Mucosa of stomach (tissue), 1 donor: ENCODE measurements around the gene CENPT.

ENCODE experiments used
- H3K27me3 ChIP-seq: one replicate; pipeline ENCODE4 v1.7.0; 2013; ENCODE audit warnings: mild to moderate bottlenecking, low read length; ENCODE audit not compliant: control insufficient read depth, insufficient read depth
- H3K36me3 ChIP-seq: one replicate; pipeline ENCODE4 v1.7.0; 2013; ENCODE audit warnings: low read length; ENCODE audit not compliant: control insufficient read depth, insufficient read depth
- H3K4me1 ChIP-seq: one replicate; pipeline ENCODE4 v1.7.0; 2013; ENCODE audit warnings: mild to moderate bottlenecking, low read length; ENCODE audit not compliant: control insufficient read depth, insufficient read depth
- H3K4me3 ChIP-seq: one replicate; pipeline ENCODE4 v1.7.0; 2013; ENCODE audit warnings: low read length
- H3K9ac ChIP-seq: one replicate; pipeline ENCODE4 v1.7.0; 2013; ENCODE audit warnings: mild to moderate bottlenecking, low read length, moderate library complexity
- H3K9me3 ChIP-seq: one replicate; pipeline ENCODE4 v1.7.0; 2013; ENCODE audit warnings: mild to moderate bottlenecking, low read length, moderate library complexity; ENCODE audit not compliant: control insufficient read depth
- donor health status: Pancreatic carcinoma.

The CENPT gene

DNA sequence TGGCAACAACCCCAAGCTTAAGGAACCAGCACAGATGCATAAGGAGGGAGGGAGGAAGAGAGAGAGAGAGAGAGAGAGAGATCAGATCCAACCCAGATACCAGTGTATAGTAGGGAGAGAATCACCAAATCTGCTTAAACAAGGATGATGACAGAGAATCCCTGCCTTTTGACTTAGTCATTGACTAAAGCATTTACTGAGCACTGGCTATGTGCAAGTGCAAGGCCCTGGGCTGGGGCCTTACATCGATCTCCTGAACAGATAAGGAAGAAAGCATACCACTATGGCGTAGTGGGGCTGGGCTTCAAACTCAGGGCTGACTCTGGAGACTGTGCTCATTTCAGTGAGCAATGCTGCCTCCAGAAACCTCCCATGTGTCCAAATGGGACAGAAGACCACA lies 25.0 kb downstream of the CENPT start:
- H3K4me1 ChIP-seq: no peaks in the 10 kb centered on the region
- no peak overlapping the region for H3K9ac ChIP-seq
- no peaks in the 10 kb centered on the region for H3K9me3 ChIP-seq
- H3K4me3 ChIP-seq: no peak overlapping the region
- no peaks in the 10 kb centered on the region for H3K27me3 ChIP-seq
- no peaks in the 10 kb centered on the region for H3K36me3 ChIP-seq

GRCh38 chr16:67820608-67821259 lies 26.8 kb downstream of the CENPT start:
- no peaks in the 10 kb centered on the region for H3K36me3 ChIP-seq
- no peaks in the 10 kb centered on the region for H3K9me3 ChIP-seq
- no peak overlapping the region for H3K9ac ChIP-seq
- H3K4me3 ChIP-seq: no peak overlapping the region
- H3K27me3 ChIP-seq: no peaks in the 10 kb centered on the region
- H3K4me1 ChIP-seq: no peaks in the 10 kb centered on the region

DNA sequence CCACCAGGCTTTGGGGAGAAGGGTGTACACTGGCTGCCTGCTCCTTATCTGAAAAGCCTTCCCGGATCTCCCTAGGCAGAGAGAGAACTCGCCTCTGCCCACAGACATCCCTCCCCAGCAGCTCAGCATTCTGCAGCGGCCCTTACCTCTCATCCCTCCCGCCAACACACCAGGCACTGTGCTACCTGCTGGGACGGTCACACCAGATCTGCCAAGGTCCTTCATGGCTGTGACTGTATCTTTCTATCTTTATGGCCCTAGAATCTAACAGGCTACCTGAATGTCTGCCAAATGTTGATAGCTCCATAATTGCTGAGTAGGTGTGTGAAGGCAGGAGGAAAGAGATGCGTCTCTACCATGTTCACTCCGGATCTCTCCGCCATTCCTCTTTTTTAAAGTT lies 32.9 kb downstream of the CENPT start:
- Histone ChIP-seq H3K9ac (no peak overlapping the region), H3K4me1 (no peaks in the 10 kb centered on the region)

GRCh38 chr16:67811899-67812298 lies 35.6 kb downstream of the CENPT start:
- Histone ChIP-seq H3K4me1 (peaks cover 6% of the 10 kb centered on the region), H3K9me3 (no peaks in the 10 kb centered on the region), H3K9ac (no peak overlapping the region), H3K36me3 (no peaks in the 10 kb centered on the region), H3K4me3 (no peak overlapping the region), H3K27me3 (no peaks in the 10 kb centered on the region)

More for the DNA sequence above, 32.9 kb downstream of the CENPT start:
- Histone ChIP-seq H3K4me3 (no peak overlapping the region), H3K36me3 (no peaks in the 10 kb centered on the region), H3K27me3 (no peaks in the 10 kb centered on the region), H3K9me3 (no peaks in the 10 kb centered on the region)

DNA sequence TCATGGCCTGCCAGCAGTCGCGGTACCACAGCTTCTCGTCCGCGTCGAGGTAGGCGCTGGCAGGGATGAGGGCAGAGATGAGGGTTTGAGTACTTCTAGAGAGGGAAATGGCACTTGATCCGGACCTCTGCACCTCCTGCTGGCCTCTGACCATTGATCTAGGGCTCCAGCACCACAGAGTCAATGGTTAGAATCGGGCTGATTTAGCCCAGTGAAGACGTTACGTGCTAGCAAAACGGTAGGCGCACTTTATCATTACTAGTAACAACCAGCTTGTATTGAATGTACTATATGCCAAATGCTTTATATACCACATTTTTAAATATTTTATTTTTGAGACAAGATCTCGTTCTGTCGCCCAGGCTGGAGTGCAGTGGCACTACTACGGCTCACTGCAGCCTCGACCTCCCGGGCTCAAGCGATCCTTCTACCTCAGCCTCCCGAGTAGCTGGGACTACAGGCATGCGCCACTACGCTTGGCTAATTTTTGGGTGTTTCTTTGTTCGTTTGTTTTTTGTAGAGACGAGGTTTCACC lies 40.3 kb downstream of the CENPT start:
- Histone ChIP-seq H3K9ac (peak overlapping the region; percentile 95), H3K27me3 (no peaks in the 10 kb centered on the region), H3K9me3 (no peaks in the 10 kb centered on the region), H3K36me3 (no peaks in the 10 kb centered on the region), H3K4me3 (peak overlapping the region; percentile 97), H3K4me1 (peaks cover 19% of the 10 kb centered on the region)

DNA sequence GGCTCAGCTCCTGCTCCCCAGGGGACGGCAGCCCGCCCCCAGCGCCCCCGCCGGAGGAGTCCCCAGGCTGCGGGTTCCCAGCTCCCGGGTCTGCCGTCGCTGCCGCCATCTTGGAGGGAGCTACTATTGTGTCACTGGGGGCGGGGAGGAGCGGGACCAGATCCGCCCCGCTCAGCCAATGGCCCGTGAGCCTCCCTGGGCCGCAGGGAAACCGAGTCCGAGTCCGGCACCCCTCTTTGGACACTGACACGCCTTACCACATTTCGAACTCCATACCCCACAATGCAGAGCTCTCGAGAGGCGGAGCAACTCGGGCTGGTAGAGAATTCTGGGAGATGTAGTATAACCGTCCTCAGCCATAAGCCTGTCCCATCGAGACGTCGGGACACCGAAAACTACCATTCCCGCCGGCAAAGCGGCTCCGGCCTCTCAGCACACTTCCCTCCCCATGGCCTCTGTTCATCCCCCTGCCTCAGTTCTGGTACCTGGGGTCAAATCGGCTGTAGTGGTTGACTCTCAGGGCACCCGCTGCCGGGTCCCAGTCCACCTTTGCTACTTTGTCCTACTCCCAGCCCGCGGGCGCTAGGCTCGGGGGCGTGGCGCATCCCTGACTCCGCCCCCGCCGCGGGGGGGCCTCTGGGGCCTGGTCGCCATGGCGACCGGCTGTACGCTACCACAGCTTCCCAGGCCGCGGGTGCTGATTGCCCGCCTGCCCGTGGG lies 40.9 kb downstream of the CENPT start, which contains the start of the genes RANBP10 and TSNAXIP1:
Gene RANBP10 (minus strand): TSS at position 133 of the 720 bp plus-strand sequence. CDS start 24 bp downstream, at position 109.
Gene TSNAXIP1 (plus strand): TSS at position 462 of the 720 bp plus-strand sequence. CDS start 261 bp downstream, outside the sequence.
- H3K36me3 ChIP-seq: no peaks in the 10 kb centered on the region
- no peaks in the 10 kb centered on the region for H3K27me3 ChIP-seq
- H3K4me1 ChIP-seq: peaks cover 19% of the 10 kb centered on the region
- H3K9me3 ChIP-seq: no peaks in the 10 kb centered on the region
- peak within 1 kb of the TSS; percentile 95 for H3K9ac ChIP-seq
- H3K4me3 ChIP-seq: peak within 1 kb of the TSS; percentile 97

GRCh38 chr16:67805718-67806427 lies 41.6 kb downstream of the CENPT start:
- peak overlapping the region; percentile 95 for H3K9ac ChIP-seq
- H3K4me1 ChIP-seq: peaks cover 19% of the 10 kb centered on the region
- H3K27me3 ChIP-seq: no peaks in the 10 kb centered on the region
- H3K4me3 ChIP-seq: peak overlapping the region; percentile 97
- H3K9me3 ChIP-seq: no peaks in the 10 kb centered on the region
- no peaks in the 10 kb centered on the region for H3K36me3 ChIP-seq

DNA sequence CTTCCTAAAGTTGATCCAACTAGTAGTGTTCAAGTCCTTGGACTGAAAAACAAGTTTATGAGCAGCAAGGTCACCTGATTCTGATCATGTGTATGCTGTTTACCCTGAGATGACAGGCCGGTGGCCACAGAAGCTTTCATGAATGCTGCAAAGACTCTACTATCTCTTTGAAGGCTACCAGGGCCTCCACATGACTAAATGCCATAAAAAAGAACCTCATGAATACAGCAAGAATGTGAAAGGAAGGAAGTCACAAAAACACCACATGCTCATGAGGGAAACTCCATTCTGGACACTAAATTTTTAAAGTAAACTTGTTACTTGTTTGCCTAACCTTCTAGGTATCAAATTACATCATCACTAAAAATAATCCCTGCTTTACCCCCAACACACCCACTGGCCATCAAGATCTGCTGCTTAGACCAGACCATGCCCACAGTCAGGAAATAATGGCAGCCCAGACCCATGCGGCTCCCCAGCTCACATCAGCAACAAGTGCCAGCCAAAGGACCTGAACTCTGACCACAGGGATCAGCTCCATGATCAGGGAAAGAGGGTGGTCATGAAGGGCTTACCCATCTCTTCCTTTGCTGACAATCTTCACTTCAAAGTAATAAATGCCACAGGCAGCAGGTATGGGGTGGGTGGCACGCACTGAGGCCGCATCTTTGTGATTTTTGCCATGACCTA lies 42.5 kb downstream of the CENPT start:
- peaks cover 24% of the 10 kb centered on the region for H3K4me1 ChIP-seq
- no peaks in the 10 kb centered on the region for H3K27me3 ChIP-seq

DNA sequence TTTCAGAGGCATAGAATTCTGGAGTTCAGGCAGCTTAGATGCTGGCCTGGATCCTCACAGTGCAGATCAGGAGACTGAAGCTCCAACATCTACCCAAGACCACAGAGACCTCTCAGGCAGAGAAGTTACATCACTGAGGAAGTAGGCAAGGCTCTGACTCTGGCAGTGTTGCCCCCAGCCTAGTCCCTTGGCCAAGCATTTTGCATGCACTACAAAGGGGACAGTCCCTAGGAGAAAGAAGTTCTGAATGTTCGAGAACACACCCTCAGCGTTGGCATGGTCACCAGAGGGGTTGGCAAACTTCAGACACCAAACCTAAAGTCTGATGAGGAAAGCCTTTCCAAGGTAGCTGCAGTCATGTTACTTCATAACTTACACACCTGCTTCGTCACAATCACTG lies 43.6 kb downstream of the CENPT start:
- Histone ChIP-seq H3K9me3 (no peaks in the 10 kb centered on the region), H3K4me1 (peaks cover 24% of the 10 kb centered on the region), H3K27me3 (no peaks in the 10 kb centered on the region), H3K9ac (no peak overlapping the region), H3K4me3 (no peak overlapping the region), H3K36me3 (no peaks in the 10 kb centered on the region)

More for the DNA sequence above, 42.5 kb downstream of the CENPT start:
- H3K9ac ChIP-seq: peak overlapping the region; percentile 95
- H3K36me3 ChIP-seq: no peaks in the 10 kb centered on the region
- peak overlapping the region; percentile 97 for H3K4me3 ChIP-seq
- no peaks in the 10 kb centered on the region for H3K9me3 ChIP-seq

DNA sequence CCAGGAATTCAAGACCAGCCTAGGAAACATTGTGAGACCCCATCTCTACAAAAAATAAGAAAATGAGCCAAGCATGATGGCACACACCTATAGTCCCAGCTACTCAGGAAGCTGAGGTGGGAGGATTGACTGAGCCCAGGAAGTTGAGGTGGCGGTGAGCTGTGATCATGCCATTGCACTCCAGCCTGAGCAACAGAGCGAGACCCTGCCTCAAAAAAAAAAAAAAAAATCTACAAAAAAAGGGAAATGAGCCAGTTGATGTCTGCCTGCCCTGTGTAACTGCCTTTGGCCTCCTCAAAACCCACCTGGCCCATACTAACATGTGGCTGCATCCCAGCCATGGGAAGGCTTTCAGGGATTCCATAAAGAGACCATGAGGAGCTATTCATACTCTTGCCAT lies 45.6 kb downstream of the CENPT start:
- H3K4me3 ChIP-seq: no peak overlapping the region
- H3K4me1 ChIP-seq: peaks cover 18% of the 10 kb centered on the region
- no peaks in the 10 kb centered on the region for H3K27me3 ChIP-seq
- H3K9ac ChIP-seq: no peak overlapping the region
- H3K9me3 ChIP-seq: no peaks in the 10 kb centered on the region
- H3K36me3 ChIP-seq: no peaks in the 10 kb centered on the region

GRCh38 chr16:67801241-67801640 lies 46.3 kb downstream of the CENPT start:
- H3K27me3 ChIP-seq: no peaks in the 10 kb centered on the region
- H3K4me1 ChIP-seq: peaks cover 18% of the 10 kb centered on the region
- no peaks in the 10 kb centered on the region for H3K36me3 ChIP-seq
- H3K4me3 ChIP-seq: no peak overlapping the region
- H3K9ac ChIP-seq: no peak overlapping the region
- no peaks in the 10 kb centered on the region for H3K9me3 ChIP-seq
